ENCODE results near the gene APMAP.

Gene APMAP

DNA sequence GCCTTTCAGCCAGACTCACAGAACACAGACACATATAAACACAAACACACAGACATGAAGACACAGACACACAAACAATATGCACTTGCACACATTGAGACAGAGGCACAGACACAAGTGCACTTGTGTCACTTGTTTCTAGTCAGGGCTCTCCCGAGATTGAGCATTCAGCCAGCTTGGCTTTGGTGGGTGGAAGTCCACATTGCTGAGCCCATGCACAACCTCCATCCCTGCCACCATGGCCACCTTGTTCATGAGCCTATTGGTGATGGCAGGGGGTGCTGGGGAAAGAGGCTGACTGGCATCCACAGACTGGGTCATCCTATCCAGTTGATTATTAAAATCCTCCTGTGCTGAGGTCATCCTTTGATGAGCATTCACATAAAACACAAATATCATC lies 55.0 kb downstream of the APMAP start:
- TF ChIP-seq EGR1 (IDR thresholded peaks at IDR 0.05) (no peak), TEAD4 (IDR thresholded peaks at IDR 0.05) (no peak), USF1 (IDR thresholded peaks at IDR 0.05) (no peak), EP300 (IDR thresholded peaks at IDR 0.05; ENCODE audit: borderline replicate concordance) (no peak), CREB1 (IDR thresholded peaks at IDR 0.05; ENCODE audit: low read depth) (no peak), RAD21 (IDR thresholded peaks at IDR 0.05; ENCODE audit: low read depth) (no peak), NFIC (IDR thresholded peaks at IDR 0.05) (no peak), FOXM1 (IDR thresholded peaks at IDR 0.05; ENCODE audit: borderline replicate concordance, low read depth) (no peak), YY1 (IDR thresholded peaks at IDR 0.05; ENCODE audit: low read depth) (no peak), TAF1 (IDR thresholded peaks at IDR 0.05; ENCODE audit: low read depth) (no peak), CEBPB (IDR thresholded peaks at IDR 0.05) (no peak), ZBTB7A (IDR thresholded peaks at IDR 0.05; ENCODE audit: low read depth) (no peak), TCF12 (IDR thresholded peaks at IDR 0.05; ENCODE audit: low read depth) (no peak)
- TF ChIP-seq, protein P1, sequence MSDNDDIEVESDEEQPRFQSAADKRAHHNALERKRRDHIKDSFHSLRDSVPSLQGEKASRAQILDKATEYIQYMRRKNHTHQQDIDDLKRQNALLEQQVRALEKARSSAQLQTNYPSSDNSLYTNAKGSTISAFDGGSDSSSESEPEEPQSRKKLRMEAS (IDR thresholded peaks at IDR 0.05): no peak
- TF ChIP-seq, protein P2, sequence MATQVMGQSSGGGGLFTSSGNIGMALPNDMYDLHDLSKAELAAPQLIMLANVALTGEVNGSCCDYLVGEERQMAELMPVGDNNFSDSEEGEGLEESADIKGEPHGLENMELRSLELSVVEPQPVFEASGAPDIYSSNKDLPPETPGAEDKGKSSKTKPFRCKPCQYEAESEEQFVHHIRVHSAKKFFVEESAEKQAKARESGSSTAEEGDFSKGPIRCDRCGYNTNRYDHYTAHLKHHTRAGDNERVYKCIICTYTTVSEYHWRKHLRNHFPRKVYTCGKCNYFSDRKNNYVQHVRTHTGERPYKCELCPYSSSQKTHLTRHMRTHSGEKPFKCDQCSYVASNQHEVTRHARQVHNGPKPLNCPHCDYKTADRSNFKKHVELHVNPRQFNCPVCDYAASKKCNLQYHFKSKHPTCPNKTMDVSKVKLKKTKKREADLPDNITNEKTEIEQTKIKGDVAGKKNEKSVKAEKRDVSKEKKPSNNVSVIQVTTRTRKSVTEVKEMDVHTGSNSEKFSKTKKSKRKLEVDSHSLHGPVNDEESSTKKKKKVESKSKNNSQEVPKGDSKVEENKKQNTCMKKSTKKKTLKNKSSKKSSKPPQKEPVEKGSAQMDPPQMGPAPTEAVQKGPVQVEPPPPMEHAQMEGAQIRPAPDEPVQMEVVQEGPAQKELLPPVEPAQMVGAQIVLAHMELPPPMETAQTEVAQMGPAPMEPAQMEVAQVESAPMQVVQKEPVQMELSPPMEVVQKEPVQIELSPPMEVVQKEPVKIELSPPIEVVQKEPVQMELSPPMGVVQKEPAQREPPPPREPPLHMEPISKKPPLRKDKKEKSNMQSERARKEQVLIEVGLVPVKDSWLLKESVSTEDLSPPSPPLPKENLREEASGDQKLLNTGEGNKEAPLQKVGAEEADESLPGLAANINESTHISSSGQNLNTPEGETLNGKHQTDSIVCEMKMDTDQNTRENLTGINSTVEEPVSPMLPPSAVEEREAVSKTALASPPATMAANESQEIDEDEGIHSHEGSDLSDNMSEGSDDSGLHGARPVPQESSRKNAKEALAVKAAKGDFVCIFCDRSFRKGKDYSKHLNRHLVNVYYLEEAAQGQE (IDR thresholded peaks at IDR 0.05; ENCODE audit: low read depth): no peak

DNA sequence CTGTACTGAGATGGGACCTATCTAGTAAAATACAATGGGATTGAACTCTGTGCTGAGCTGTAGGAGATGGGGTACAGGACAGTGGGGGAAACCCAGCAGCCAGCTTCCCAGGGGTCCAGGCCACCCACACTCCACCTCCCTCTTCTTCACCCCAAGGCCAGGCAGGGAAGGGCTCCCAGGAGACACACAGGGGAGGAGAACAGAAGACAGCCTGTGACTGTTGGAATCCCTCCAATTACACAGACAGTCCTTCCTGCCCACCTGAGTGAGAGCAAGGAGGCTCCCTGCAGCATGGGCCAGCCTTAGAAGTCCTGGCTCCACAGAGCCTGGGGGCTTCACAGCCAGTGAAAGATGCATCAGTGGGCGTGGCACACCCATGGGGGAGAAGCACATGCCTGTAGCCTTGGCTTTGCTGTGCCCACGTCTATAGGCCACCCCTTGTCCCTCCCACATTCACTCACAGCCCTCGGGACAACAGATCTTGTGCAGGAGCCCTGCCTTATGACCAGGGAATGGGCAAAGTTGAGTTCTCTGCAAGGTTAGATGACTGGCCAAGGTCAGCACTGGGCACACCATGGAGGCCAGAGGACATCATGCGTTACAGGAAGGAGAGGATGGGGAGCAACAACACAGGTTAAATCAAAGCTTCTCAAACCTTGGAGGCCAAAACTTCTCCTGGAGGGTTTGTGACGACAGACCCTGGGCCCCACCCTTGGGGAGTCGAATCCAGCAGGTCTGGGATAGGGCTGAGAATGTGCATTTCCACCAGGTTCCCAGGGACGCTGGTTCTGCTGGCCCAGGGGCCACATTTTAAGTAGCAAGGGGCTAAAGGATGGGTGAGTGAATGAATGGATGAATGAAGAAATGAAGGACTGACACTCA lies 55.8 kb downstream of the APMAP start:
- TF ChIP-seq TEAD4 (IDR thresholded peaks at IDR 0.05): no peak
- no peak for TF ChIP-seq EP300 (IDR thresholded peaks at IDR 0.05; ENCODE audit: borderline replicate concordance)
- no peak for TF ChIP-seq CREB1 (IDR thresholded peaks at IDR 0.05; ENCODE audit: low read depth)
- TF ChIP-seq NFIC (IDR thresholded peaks at IDR 0.05): no peak
- TF ChIP-seq EGR1 (IDR thresholded peaks at IDR 0.05): no peak
- no peak for TF ChIP-seq CEBPB (IDR thresholded peaks at IDR 0.05)
- TF ChIP-seq ZBTB7A (IDR thresholded peaks at IDR 0.05; ENCODE audit: low read depth): no peak
- no peak for TF ChIP-seq RAD21 (IDR thresholded peaks at IDR 0.05; ENCODE audit: low read depth)
- TF ChIP-seq, protein P2 (IDR thresholded peaks at IDR 0.05; ENCODE audit: low read depth): no peak
- no peak for TF ChIP-seq TCF12 (IDR thresholded peaks at IDR 0.05; ENCODE audit: low read depth)
- TF ChIP-seq, protein P1 (IDR thresholded peaks at IDR 0.05): no peak
- no peak for TF ChIP-seq TAF1 (IDR thresholded peaks at IDR 0.05; ENCODE audit: low read depth)
- TF ChIP-seq YY1 (IDR thresholded peaks at IDR 0.05; ENCODE audit: low read depth): no peak

DNA sequence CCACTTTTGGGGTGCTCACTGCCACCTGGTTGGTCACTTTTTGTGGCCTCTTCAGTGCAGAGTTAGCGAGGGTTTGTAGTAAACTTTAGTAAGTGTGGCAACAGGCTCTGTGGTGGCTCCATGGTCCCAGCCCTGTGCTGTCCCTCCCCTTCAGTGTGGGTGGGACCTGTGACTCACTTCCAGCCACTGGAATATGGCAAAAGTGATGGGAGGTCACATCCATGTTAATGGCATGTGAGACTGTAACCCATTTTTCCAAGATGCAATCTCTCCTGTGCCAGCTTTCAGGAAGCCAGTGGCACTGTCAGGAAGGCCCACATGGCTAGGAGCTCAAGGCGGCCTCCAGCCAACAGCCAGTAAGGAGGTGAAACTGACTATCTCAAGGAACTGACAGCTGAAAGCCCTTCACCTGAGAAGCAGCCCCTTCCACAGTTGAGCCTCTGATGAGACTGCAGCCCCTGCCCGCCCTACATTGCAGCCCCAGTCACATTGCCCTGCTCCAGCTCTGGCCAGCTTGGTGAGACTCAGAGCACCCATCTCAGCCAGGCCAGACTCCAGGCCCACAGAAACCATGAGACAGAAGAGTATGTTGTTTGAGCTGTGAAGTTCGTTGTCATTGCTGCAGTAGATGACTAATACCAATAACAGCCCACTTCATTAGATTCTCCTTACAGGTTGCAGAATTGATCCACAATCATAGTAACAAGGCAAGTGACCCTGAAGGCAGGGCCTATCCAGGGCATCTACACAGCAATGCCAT lies 56.6 kb downstream of the APMAP start:
- TF ChIP-seq TAF1 (IDR thresholded peaks at IDR 0.05; ENCODE audit: low read depth) (no peak), EGR1 (IDR thresholded peaks at IDR 0.05) (no peak), RAD21 (IDR thresholded peaks at IDR 0.05; ENCODE audit: low read depth) (no peak), NFIC (IDR thresholded peaks at IDR 0.05) (no peak), ZBTB7A (IDR thresholded peaks at IDR 0.05; ENCODE audit: low read depth) (no peak), USF1 (IDR thresholded peaks at IDR 0.05) (no peak), YY1 (IDR thresholded peaks at IDR 0.05; ENCODE audit: low read depth) (no peak), TEAD4 (IDR thresholded peaks at IDR 0.05) (no peak), TCF12 (IDR thresholded peaks at IDR 0.05; ENCODE audit: low read depth) (no peak), CEBPB (IDR thresholded peaks at IDR 0.05) (no peak), FOXM1 (IDR thresholded peaks at IDR 0.05; ENCODE audit: borderline replicate concordance, low read depth) (no peak), EP300 (IDR thresholded peaks at IDR 0.05; ENCODE audit: borderline replicate concordance) (no peak), CREB1 (IDR thresholded peaks at IDR 0.05; ENCODE audit: low read depth) (no peak)
- TF ChIP-seq, protein P2 (IDR thresholded peaks at IDR 0.05; ENCODE audit: low read depth): no peak
- TF ChIP-seq, protein P1 (IDR thresholded peaks at IDR 0.05): no peak

All from Ishikawa (cell line).